WERI-Rb-1 (cell line): Measurements from ENCODE around the gene GDPD5.

Experiments used
- DNase-seq: peaks from one replicate; pipeline ENCODE4 v3.0.0-alpha.2; 2020
- H3K27ac ChIP-seq: fragments of 250-450 bp; sonication (Bioruptor Pico); 2 replicates; pipeline ENCODE4 v1.5.1; 2020; ENCODE audit warnings: mild to moderate bottlenecking, moderate library complexity
- H3K27me3 ChIP-seq: fragments of 250-450 bp; sonication (Bioruptor Pico); 2 replicates; pipeline ENCODE4 v1.5.1; 2021; ENCODE audit warnings: mild to moderate bottlenecking, low read depth, moderate library complexity; ENCODE audit not compliant: insufficient read depth, severe bottlenecking
- H3K36me3 ChIP-seq: fragments of 250-450 bp; sonication (Bioruptor Pico); 2 replicates; pipeline ENCODE4 v1.5.1; 2020; ENCODE audit warnings: mild to moderate bottlenecking, moderate library complexity
- H3K4me3 ChIP-seq: 2 replicates; pipeline ENCODE4 v1.5.1; 2011; ENCODE audit warnings: low read depth, mild to moderate bottlenecking, control low read depth, low read length
- H3K9me3 ChIP-seq: fragments of 250-450 bp; sonication (Bioruptor Pico); 2 replicates; pipeline ENCODE4 v1.5.1; 2021; ENCODE audit warnings: mild to moderate bottlenecking, moderate library complexity; ENCODE audit not compliant: severe bottlenecking
- TF ChIP-seq, protein P1 (sequence below): IDR thresholded peaks from 2 replicates; pipeline ENCODE4 v1.5.1; 2011; ENCODE audit warnings: low read depth, mild to moderate bottlenecking, control low read depth, inconsistent platforms, low read length

GDPD5 gene

DNA sequence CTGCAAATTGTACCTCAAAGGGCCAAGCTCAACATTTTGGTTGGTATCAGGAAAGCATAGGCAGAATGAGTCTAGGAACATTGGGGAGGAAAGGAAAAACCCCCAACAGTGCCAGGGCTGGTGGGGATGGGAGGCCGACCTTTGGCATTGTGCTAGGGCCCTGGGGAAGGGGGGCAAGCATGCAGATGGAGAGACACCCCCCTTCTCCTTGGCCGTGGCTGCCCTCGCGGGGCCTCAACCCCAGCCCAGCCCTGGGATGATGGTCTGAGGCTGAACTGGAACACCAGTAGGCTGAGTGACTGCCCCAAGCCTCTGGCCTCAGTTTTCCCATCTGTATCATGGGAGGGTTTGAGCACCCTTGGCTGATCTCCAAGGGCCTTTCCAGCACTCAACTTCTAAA is 40.0 kb downstream of the GDPD5 start:
- DNase-seq = no peak
- H3K9me3 ChIP-seq = no peaks in the 10 kb centered on the region
- H3K4me3 ChIP-seq = no peak overlapping the region
- H3K36me3 ChIP-seq = peaks cover 5% of the 10 kb centered on the region; the same call in 1 of the 2 replicates
- TF ChIP-seq, protein P1, sequence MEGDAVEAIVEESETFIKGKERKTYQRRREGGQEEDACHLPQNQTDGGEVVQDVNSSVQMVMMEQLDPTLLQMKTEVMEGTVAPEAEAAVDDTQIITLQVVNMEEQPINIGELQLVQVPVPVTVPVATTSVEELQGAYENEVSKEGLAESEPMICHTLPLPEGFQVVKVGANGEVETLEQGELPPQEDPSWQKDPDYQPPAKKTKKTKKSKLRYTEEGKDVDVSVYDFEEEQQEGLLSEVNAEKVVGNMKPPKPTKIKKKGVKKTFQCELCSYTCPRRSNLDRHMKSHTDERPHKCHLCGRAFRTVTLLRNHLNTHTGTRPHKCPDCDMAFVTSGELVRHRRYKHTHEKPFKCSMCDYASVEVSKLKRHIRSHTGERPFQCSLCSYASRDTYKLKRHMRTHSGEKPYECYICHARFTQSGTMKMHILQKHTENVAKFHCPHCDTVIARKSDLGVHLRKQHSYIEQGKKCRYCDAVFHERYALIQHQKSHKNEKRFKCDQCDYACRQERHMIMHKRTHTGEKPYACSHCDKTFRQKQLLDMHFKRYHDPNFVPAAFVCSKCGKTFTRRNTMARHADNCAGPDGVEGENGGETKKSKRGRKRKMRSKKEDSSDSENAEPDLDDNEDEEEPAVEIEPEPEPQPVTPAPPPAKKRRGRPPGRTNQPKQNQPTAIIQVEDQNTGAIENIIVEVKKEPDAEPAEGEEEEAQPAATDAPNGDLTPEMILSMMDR = no peak
- H3K27me3 ChIP-seq = no peaks in the 10 kb centered on the region
- no peak overlapping the region for H3K27ac ChIP-seq

DNA sequence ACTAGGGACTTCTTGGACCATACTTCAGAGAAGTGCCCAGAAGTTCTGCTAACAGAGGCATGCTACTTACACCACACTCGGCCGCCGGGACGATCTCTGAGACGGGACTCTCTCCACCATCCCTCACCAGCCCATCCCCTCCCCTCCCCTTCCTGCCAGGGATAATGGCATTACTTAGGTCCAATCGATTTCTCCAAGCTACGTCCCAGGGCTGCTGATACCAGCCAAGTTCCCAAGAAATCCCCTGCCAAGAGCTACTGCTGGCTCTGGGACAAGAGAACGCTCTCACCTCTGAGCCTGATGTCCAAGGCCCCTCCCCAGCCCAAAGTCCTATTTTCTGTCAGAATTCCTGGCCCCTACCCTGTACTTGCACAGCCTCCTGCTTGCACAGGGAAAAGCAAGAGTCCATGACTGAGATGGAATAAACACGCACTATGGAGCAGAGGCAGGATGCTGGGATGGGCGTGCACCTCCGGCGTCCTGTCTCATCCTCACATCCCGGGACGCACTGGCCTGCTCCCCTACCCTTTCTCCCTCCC is 42.7 kb downstream of the GDPD5 start:
- H3K27me3 ChIP-seq = no peaks in the 10 kb centered on the region
- no peak for DNase-seq
- TF ChIP-seq, protein P1 = no peak
- no peak overlapping the region for H3K4me3 ChIP-seq
- H3K36me3 ChIP-seq = peaks cover 11% of the 10 kb centered on the region
- H3K27ac ChIP-seq = no peak overlapping the region
- H3K9me3 ChIP-seq = no peaks in the 10 kb centered on the region

DNA sequence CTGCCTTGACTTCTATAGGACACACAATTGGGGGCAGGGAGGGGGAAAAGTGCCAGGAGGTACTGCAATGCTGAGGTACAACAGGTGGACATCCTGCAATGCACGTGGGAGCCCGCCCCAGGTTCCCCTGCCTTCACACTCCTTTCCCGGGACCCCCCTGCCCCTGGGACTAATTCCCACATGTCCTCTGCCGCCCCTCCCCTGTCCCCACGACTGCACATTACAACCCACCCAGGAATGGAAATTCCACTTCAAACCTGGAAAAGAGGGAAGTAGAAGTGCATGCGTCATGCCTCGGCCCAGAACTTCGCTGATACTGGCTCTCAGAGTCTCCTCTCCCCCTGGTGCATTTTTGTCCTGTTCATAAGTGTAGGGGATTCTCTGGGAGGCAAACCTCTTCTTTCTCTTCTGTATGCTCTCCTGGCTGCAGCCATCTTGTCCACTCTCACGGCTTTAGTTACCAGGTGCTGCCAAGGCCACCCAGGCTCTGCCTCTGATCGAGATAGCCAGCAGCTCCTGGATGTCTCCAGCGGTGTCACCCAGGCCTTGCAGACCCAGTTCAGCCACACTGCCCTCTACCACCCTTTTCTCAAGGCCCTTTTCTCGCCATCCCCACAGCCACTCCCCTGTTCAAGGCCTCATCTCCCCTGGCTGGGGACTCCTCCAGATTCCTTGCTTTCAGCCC is 43.7 kb downstream of the GDPD5 start:
- DNase-seq = no peak
- Histone ChIP-seq H3K27ac (no peak overlapping the region), H3K4me3 (no peak overlapping the region)

DNA sequence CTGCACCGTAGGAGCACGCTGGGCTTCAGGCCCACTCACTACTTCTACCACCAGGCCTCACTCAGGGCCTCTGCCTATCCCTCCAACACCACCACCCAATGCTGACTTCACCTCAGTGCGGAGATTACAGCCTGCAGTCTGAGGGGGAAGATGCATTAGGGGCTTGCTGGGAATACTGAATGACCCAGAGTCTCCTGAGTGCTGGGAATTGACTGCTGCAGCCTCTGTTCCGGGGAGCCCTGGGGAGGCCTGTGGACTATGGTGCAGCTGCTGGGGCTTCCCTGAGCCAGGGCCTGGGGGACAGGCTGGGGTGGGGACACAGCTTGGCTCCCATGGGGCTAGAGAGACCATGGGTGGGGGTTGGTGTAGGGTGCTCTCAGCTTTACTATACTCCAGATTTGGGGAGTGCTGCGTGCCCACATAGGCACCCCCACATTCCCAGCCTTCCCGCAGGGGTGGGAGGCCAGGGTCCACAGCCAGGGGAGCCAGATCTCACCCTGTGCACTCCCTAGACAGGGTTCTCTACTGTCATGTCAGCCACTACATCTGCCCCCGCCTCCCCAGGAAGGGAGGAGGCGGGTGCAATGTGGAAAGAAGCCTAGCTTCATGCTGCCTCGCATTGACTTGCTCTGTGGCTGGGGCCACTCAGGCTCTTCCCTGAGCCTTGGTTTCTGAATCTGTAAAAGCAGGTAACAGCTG is 44.4 kb downstream of the GDPD5 start:
- Histone ChIP-seq H3K27ac (no peak overlapping the region; the same call in 1 of the 2 replicates), H3K9me3 (no peaks in the 10 kb centered on the region), H3K4me3 (no peak overlapping the region), H3K27me3 (no peaks in the 10 kb centered on the region), H3K36me3 (peaks cover 18% of the 10 kb centered on the region)
- TF ChIP-seq, protein P1 = no peak
- DNase-seq = no peak

More for the DNA sequence above, 43.7 kb downstream of the GDPD5 start:
- TF ChIP-seq, protein P1 = no peak
- no peaks in the 10 kb centered on the region for H3K9me3 ChIP-seq
- peaks cover 16% of the 10 kb centered on the region for H3K36me3 ChIP-seq
- H3K27me3 ChIP-seq = no peaks in the 10 kb centered on the region

DNA sequence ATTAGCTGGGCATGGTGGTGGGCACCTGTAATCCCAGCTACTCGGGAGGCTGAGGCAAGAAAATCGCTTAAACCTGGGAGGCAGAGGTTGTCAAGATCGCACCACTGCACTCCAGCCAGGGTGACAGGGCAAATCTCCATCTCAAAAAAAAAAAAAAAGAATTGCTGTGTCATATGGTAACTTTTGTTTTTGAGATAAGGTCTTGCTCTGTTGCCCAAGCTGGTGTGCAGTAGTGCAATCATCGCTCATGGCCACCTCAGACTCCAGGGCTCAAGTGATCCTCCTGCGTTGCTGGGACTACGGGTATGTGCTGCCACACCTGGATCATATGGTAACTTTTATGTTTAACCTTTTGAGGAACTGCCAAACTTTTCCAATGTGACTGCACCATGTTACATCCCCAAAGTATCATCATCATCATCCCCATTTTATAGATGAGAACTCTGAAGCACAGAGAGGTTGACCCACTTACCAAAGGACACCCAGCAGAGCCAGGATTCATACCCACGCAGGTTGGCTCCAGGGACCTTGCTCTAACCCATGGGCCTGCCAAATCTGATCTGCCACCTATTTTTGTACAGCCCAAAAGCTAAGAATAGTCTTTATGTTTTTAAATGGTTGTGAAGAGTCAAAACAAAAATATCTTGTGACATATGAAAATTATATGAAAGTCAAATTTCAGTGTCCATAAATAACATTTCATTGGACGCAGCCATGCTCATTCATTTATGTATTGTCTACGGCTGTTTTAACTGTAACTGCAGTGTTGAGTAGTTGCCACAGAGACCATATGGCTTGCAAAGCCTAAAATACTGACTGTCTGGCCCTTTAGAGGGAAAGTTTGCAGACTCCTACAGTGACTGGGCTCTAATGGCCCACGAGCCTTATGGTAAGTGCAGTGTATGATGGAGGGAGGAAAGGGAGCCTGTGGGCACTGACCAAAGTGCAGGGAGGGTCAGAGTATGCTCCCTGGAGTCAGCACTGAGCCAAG is 45.3 kb downstream of the GDPD5 start:
- Histone ChIP-seq H3K36me3 (peaks cover 23% of the 10 kb centered on the region), H3K27me3 (no peaks in the 10 kb centered on the region), H3K9me3 (no peaks in the 10 kb centered on the region), H3K27ac (no peak overlapping the region; the same call in 1 of the 2 replicates), H3K4me3 (no peak overlapping the region)
- TF ChIP-seq, protein P1 = no peak
- no peak for DNase-seq
